ENCODE measurements around the gene WIPF2.

GRCh38 chr17:40284085-40284713 lies 65.1 kb downstream of the WIPF2 start:
- TF ChIP-seq YY1 (IDR thresholded peaks at IDR 0.05; ENCODE audit: insufficient read depth, insufficient read length): no peak
- TF ChIP-seq ZNF274 (IDR thresholded peaks at IDR 0.05; ENCODE audit: low read depth, low read length): no peak
